WTC11 (cell line): ENCODE results near the gene HSPA12A.

Experiments
- CTCF ChIP-seq: fragments of 200-600 bp; IDR thresholded peaks from 2 replicates; pipeline ENCODE4 v1.8.0; 2022; ENCODE audit warnings: antibody characterized with exemption
- E2F1 ChIP-seq: sonication (generic); formaldehyde crosslinking; IDR thresholded peaks from 2 replicates; pipeline ENCODE4 v1.8.0; 2022; ENCODE audit warnings: mild to moderate bottlenecking, missing genetic modification reagents
- MAX ChIP-seq: sonication (generic); formaldehyde crosslinking; IDR thresholded peaks from 2 replicates; pipeline ENCODE4 v1.8.0; 2022; ENCODE audit warnings: mild to moderate bottlenecking, missing genetic modification reagents
- NFYB ChIP-seq: sonication (generic); formaldehyde crosslinking; conservative IDR thresholded peaks from 2 replicates; pipeline ENCODE4 v1.8.0; 2022; ENCODE audit warnings: low read depth, missing genetic modification reagents
- NR1H2 ChIP-seq: sonication (generic); formaldehyde crosslinking; IDR thresholded peaks from 2 replicates; pipeline ENCODE4 v1.9.0; 2021; ENCODE audit warnings: mild to moderate bottlenecking, moderate library complexity, missing genetic modification reagents
- SP1 ChIP-seq: sonication (generic); formaldehyde crosslinking; conservative IDR thresholded peaks from 2 replicates; pipeline ENCODE4 v1.8.1; 2022; ENCODE audit warnings: missing genetic modification reagents
- TEAD1 ChIP-seq: sonication (generic); formaldehyde crosslinking; IDR thresholded peaks from 2 replicates; pipeline ENCODE4 v1.8.0; 2022; ENCODE audit warnings: mild to moderate bottlenecking, missing genetic modification reagents
- TEAD4 ChIP-seq: sonication (generic); formaldehyde crosslinking; IDR thresholded peaks from 2 replicates; pipeline ENCODE4 v1.8.0; 2022; ENCODE audit warnings: mild to moderate bottlenecking, missing genetic modification reagents

GRCh38 chr10:116688741-116689495 is 53.4 kb downstream of the HSPA12A start:
- TF ChIP-seq CTCF = no peak
- TF ChIP-seq SP1 (CRISPR knock-in tag) = no peak
- no peak for TF ChIP-seq TEAD1 (CRISPR knock-in tag)
- no peak for TF ChIP-seq NFYB (CRISPR knock-in tag)
- TF ChIP-seq TEAD4 (CRISPR knock-in tag) = no peak
- no peak for TF ChIP-seq NR1H2 (CRISPR knock-in tag)
- TF ChIP-seq MAX (CRISPR knock-in tag) = no peak
- TF ChIP-seq E2F1 = no peak
